CD4-positive, alpha-beta T cell treated with Interleukin-21 for 1 hour (primary cell): ENCODE measurements around the gene PRKAR1B.

Source experiments
- DNase-seq: peaks from one replicate; pipeline ENCODE4 v3.0.0-alpha.2; 2020

The PRKAR1B gene

GRCh38 chr7:727104-727805, at the start of gene PRKAR1B:
Gene PRKAR1B, minus strand, starts transcription at chr7:727281. Its CDS starts 15,776 bp downstream, at chr7:711505.
- DNase-seq = peak; percentile 31

DNA sequence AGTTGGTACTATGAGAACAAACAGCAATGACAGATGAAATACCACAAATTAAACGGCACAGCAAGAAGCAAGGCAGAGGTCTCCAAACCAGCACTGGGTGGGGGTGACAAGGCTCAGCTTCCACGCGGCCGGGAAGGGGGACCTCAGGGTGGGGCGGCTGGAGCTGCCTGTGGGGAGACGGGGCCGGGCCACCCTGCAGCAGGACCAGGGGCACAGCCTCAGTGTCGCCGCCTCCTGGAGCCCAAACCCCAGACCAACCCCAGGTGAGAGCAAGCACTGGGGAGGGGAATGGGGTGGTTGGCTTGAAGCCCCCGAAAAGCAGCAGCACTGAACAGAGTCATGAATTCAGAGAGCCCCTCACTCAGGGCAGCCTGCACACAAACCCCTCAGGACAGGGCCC, 49.3 kb upstream of the PRKAR1B start:
- DNase-seq = no peak

GRCh38 chr7:774161-775109, 47.4 kb upstream of the PRKAR1B start:
- peak; percentile 68 for DNase-seq

DNA sequence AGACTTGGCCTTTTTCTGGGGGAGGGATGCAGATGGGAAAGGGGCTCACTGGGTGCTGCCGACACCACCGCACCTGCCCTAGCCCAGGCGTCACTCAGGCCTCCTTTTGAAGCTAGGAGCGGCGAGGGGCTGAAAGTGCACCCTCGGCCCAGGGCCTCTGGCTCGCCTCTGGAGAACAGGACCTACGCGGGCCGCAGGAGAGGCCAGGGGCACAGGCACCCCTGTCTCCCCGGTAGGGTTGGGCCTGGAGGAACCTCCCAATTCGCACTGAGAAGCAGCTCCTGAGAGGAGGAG, 46.5 kb upstream of the PRKAR1B start:
- DNase-seq = no peak

- no peak for DNase-seq
These were observed 46.0 kb upstream of the PRKAR1B start for GRCh38 chr7:772861-773621.

DNA sequence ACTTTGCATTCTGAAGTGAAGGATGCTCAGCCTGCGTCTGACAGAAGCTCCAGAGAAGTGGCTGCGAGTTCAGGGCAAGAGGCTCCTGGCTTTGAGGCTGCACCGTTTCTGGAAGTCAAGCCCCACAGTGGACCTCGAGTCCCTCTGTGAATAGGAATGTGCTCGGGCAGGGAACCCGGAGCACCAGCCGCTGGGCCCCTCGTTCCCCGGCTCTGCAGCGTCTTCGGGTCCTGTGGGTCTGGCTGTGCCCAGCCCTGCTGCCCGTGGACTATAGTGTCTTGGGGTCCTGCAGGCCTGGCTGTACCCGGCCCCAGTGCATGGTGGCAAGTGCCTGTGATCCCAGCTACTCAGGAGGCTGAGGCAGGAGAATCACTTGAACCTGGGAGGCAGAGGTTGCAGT, 45.3 kb upstream of the PRKAR1B start:
- DNase-seq = no peak

- no peak for DNase-seq
These were observed 44.9 kb upstream of the PRKAR1B start for GRCh38 chr7:772005-772294.

GRCh38 chr7:771234-772004, 44.3 kb upstream of the PRKAR1B start:
- no peak for DNase-seq

- DNase-seq = no peak
These were observed 43.7 kb upstream of the PRKAR1B start for GRCh38 chr7:770741-771166.

DNA sequence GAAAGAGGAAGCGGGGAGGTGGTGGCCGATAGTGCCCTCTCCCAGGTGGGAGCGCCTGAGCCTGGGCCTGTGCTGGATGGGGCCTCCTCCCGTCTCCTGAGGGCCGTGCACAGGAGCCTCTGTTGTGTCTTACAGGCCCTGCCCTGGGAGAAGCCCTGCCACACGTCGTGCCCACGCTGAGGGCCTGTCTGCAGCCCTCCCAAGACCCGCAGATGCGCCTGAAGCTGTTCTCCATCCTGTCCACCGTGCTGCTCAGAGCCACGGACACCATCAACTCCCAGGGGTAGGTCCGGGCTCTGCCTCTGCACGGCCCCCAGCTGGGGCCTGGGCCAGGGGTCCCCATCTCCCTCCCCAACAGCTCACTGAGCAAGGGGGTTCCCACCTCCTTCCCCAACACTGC, 43.3 kb upstream of the PRKAR1B start:
- no peak for DNase-seq

- DNase-seq = no peak
These were observed 41.9 kb upstream of the PRKAR1B start for GRCh38 chr7:768881-769504.

GRCh38 chr7:767941-768731, 41.1 kb upstream of the PRKAR1B start:
- DNase-seq = no peak

DNA sequence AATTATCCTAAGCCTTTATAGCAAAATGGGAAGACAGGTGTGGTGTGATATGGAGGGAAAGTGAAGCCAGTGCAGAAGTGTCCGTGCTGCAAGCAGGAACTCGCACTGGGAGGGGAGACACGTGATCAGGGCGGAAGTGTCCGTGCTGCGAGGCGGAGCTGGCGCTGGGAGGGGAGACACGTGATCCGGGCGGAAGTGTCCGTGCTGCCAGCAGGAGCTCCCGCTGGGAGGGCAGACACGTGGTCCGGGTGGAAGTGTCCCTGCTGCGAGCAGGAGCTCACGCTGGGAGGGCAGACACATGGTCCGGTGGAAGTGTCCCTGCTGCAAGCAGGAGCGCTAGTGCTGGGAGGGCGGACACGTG, 40.5 kb upstream of the PRKAR1B start:
- no peak for DNase-seq

DNA sequence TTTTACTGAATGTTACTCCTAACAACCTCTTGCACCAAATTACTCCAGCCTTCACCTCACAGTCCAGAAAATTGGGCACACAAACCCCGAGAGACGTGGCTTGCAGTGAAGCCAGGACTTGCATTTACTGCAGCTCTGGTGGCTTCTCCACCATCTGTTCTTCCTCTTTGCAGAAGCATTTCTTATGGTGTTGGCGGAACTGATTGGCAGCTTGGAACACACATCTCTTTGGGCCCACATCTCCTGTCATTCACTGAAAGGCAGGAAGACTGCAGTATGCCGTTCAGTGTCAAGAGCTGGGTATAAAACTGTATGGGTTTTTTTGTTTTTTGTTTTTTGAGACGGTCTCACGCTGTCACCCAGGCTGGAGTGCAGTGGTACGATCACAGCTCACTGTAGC, 38.3 kb upstream of the PRKAR1B start:
- DNase-seq = no peak

DNA sequence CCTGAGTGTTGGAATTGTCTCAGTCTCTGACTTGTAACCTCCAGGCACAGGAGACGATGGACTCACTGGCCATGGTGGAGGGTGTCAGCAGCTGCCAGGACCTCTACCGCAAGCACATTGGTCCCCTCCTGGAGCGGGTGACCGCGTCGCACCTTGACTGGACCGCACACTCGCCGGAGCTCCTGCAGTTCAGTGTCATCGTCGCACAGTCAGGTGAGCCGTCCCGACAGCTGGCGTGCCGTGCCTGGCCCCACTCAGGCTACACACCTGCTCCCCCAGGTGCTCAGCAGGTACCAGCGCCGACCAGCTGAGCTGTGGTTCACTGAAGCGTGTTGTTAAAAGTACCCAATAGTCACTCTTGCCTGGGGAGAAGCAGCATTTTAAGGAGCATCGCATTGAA, 36.7 kb upstream of the PRKAR1B start:
- DNase-seq = no peak

DNA sequence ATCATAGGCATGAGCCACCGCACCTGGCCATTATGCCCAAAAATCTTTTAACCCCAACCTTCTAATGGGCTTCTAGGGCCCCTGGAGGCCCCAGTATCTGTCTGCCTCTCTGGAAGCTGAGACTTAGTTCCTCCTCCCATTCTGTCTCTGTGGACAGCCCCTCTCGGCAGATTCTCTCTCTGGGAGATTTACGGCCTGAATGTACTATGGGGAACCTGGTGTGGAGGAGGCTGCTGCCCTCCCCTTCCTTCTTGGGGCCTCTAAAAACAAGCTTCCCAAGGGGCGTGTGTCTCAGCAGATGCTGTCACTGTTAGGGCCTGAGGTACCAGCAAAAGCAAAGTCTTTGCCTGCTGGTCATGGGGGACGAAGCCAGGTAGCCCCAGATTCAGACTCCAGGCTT, 35.8 kb upstream of the PRKAR1B start:
- DNase-seq = no peak

- DNase-seq = no peak
These were observed 34.5 kb upstream of the PRKAR1B start for GRCh38 chr7:761631-762030.

- DNase-seq = no peak
These were observed 34.0 kb upstream of the PRKAR1B start for GRCh38 chr7:761101-761500.

- DNase-seq = no peak
These were observed 32.9 kb upstream of the PRKAR1B start for GRCh38 chr7:760006-760405.

DNA sequence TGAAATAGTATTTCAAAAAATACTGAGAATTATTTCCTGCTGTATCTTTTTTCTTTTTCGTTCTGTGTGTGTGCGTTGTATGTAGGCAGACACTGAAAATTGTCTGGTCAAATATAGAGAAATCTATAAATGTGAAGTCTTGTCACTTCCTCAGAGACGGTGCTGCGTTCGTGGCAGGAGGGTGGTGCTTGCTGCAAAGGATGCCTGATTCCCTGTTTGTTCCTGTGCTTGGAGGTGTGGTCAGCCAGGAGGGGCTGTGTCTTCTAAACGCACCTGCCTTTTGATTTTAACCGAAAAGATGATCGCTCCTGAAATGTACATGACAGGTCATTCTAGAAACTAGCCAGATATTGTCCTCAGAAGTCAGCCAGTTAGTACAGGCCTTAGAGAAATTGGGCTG, 32.5 kb upstream of the PRKAR1B start:
- DNase-seq = no peak

DNA sequence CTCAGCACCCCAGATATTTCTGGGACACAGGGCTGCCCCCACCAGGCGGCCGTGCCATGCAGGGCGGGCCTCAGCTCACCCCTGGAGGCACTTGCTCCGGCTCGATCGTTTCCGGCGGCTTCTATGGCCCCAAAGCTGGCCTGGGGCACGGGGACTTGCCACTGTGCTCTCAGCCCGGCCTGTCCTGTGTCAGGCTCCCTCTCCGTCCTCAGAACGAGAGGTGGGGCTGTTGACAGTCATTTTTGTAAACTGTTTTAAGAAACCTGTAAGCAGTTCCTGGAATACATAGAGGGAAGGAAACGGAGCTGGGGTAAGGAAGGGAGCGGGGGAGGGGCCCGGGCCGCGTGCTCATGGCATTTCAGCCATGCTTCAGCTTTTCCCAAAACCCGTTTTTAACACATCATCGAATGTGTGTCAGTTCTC, 30.7 kb upstream of the PRKAR1B start:
- no peak for DNase-seq
